ENCODE data around the gene CD96. TPM values are rescaled to one million over a fixed set of nuclear protein-coding genes. Genes with fewer than 3 reads are reported as not detected.

Gene CD96
- total RNA-seq, 1 experiment from 2014 or later: not detected

DNA sequence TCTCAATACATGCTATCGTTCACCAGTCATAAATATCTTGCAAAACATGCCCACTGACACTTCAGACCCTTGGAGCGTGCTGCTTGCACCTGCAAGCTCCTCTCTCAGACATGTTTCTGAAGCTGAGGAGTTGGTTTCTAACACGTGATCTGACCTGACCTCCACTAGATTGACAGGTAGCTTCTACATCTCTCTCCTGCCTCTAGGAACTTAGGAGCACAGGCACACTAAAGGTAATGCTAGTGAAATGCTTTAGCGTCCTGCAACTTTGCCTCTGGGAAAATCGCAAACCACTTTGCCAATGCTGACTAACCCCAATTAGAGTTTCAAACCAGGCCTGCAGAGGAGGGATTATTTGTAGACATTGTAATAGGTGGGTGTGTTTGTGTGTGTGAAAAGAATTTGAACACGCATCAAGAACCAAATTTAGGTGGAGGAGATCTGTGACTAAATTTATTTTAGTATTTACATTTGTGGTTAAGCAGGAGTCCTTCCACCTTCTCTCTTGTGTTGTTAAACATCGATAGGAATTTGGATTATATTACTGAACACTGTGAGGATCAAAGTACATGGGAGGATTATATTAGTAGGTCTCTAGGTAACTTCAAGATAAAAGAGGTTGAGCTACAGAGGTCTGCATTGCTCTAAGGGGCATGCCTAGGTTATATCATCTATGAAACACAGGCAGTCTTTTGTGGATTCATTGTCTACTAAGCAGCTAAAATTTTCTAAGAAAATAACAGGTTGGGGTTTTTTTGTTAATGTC lies 139.8 kb downstream of the CD96 start:
- no peak overlapping the region for H2BK120ac ChIP-seq (ENCODE audit: low read depth, low read length, poor library complexity, severe bottlenecking)
- H4K91ac ChIP-seq (ENCODE audit: insufficient read length, low read depth, low read length): no peak overlapping the region
- H3K27me3 Mint-ChIP-seq (ENCODE audit: low read depth): no peaks in the 10 kb centered on the region; the same call in 1 of the 2 replicates
- no peaks in the 10 kb centered on the region for H3K79me1 ChIP-seq (ENCODE audit: insufficient read depth, low read depth, low read length, poor library complexity, severe bottlenecking)
- no peaks in the 10 kb centered on the region for H3K27me3 ChIP-seq (ENCODE audit: insufficient read depth, low read length)
- H3K9me3 ChIP-seq (ENCODE audit: control insufficient read depth, low read depth, low read length): no peaks in the 10 kb centered on the region
- no peak overlapping the region for H2BK5ac ChIP-seq (ENCODE audit: insufficient read length, low read length)
- no peak overlapping the region for H3K18ac ChIP-seq (ENCODE audit: insufficient read length, low read depth, low read length)
- no peaks in the 10 kb centered on the region for H3K23me2 ChIP-seq (ENCODE audit: insufficient read length, low read depth, low read length, poor library complexity, severe bottlenecking)
- H3K27ac ChIP-seq (ENCODE audit: insufficient read length, low read depth, low read length): no peak overlapping the region
- H3K9ac ChIP-seq (ENCODE audit: extremely low read depth, insufficient read length, low read length): no peak overlapping the region
- no peak overlapping the region for H3K4me3 Mint-ChIP-seq
- no peak overlapping the region for H2BK12ac ChIP-seq (ENCODE audit: insufficient read length, low read depth, low read length)
- no peak overlapping the region; a peak in 1 of 7 replicates for H3K27ac Mint-ChIP-seq
- 0 out of 2 replicates have a peak, but pooled peaks cover 4% of the 10 kb centered on the region for H3K4me1 ChIP-seq (ENCODE audit: insufficient read depth, low read length)
- no peak overlapping the region for H3T11ph ChIP-seq (ENCODE audit: low read length)
- no peak overlapping the region for H3K14ac ChIP-seq (ENCODE audit: insufficient read depth, low read length)
- no peak overlapping the region for H4K8ac ChIP-seq (replicated peaks; ENCODE audit: insufficient read length, low read depth, low read length)
- H3K23ac ChIP-seq (ENCODE audit: insufficient read length, low read depth, low read length): no peak overlapping the region
- no peaks in the 10 kb centered on the region for H3K9me3 Mint-ChIP-seq
- H2AFZ ChIP-seq (ENCODE audit: low read length): no peak overlapping the region
- no peaks in the 10 kb centered on the region for H4K20me1 ChIP-seq (ENCODE audit: control insufficient read depth, insufficient read depth, insufficient read length)
- no peak overlapping the region for H4K5ac ChIP-seq (ENCODE audit: insufficient read length, low read depth, low read length)
- TF ChIP-seq, protein P1, sequence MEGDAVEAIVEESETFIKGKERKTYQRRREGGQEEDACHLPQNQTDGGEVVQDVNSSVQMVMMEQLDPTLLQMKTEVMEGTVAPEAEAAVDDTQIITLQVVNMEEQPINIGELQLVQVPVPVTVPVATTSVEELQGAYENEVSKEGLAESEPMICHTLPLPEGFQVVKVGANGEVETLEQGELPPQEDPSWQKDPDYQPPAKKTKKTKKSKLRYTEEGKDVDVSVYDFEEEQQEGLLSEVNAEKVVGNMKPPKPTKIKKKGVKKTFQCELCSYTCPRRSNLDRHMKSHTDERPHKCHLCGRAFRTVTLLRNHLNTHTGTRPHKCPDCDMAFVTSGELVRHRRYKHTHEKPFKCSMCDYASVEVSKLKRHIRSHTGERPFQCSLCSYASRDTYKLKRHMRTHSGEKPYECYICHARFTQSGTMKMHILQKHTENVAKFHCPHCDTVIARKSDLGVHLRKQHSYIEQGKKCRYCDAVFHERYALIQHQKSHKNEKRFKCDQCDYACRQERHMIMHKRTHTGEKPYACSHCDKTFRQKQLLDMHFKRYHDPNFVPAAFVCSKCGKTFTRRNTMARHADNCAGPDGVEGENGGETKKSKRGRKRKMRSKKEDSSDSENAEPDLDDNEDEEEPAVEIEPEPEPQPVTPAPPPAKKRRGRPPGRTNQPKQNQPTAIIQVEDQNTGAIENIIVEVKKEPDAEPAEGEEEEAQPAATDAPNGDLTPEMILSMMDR (conservative IDR thresholded peaks at IDR 0.05): no peak
- no peak overlapping the region for H2BK15ac ChIP-seq (ENCODE audit: low read depth, low read length)
- no peak overlapping the region for H2BK20ac ChIP-seq (ENCODE audit: low read depth, low read length, poor library complexity, severe bottlenecking)
- H3K79me2 ChIP-seq (ENCODE audit: insufficient read depth, low read length): no peaks in the 10 kb centered on the region
- no peaks in the 10 kb centered on the region for H3K36me3 Mint-ChIP-seq (ENCODE audit: insufficient read depth in 1 of 3, low read depth in 3 of 3)
- H2AK5ac ChIP-seq (ENCODE audit: insufficient read length, low read length): no peak overlapping the region
- peaks cover 10 to 11% of the 10 kb centered on the region in 2 experiments for H3K4me1 Mint-ChIP-seq
- no peak overlapping the region for H3K56ac ChIP-seq (ENCODE audit: insufficient read length, low read depth, low read length)
- no peak overlapping the region for H3K4me2 ChIP-seq (ENCODE audit: insufficient read depth, insufficient read length, low read length)
- WGBS (ENCODE audit: extremely low coverage, insufficient read length, low lambda C conversion rate): 100% methylated on average over 1 of the region's 7 CpGs
- no peak for DNase-seq
- no peak overlapping the region for H3K4ac ChIP-seq (ENCODE audit: low read depth, low read length)
